ENCODE measurements around the gene MAGEH1. TPM values are rescaled to one million over a fixed set of nuclear protein-coding genes. Genes with fewer than 3 reads are reported as not detected.

The MAGEH1 gene, protein sequence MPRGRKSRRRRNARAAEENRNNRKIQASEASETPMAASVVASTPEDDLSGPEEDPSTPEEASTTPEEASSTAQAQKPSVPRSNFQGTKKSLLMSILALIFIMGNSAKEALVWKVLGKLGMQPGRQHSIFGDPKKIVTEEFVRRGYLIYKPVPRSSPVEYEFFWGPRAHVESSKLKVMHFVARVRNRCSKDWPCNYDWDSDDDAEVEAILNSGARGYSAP
- 2.4 and 3.4 TPM in 2 replicates for total RNA-seq

DNA sequence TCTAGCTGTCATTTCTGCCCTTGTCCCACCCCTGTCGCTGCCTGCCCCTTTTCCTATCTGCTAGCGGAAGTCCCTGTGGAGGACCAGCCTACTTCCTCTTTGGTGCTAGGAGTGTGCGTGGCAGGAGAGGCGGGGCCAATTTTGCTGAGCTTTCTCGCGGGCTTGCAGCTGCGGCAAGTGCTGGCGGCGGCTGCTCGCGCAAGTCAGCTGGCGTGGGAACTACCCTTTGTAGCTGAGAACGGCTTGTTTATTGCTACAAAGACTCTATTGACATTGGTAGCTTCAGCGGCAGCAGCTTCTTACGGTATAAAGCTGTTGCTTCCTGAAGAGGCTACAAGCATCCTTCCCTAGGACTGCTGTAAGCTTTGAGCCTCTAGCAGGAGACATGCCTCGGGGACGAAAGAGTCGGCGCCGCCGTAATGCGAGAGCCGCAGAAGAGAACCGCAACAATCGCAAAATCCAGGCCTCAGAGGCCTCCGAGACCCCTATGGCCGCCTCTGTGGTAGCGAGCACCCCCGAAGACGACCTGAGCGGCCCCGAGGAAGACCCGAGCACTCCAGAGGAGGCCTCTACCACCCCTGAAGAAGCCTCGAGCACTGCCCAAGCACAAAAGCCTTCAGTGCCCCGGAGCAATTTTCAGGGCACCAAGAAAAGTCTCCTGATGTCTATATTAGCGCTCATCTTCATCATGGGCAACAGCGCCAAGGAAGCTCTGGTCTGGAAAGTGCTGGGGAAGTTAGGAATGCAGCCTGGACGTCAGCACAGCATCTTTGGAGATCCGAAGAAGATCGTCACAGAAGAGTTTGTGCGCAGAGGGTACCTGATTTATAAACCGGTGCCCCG lies at the start of gene MAGEH1:
TSS of gene MAGEH1 (plus strand) at position 138 of the 843 bp plus-strand sequence. CDS start at position 386, 248 bp downstream.

DNA sequence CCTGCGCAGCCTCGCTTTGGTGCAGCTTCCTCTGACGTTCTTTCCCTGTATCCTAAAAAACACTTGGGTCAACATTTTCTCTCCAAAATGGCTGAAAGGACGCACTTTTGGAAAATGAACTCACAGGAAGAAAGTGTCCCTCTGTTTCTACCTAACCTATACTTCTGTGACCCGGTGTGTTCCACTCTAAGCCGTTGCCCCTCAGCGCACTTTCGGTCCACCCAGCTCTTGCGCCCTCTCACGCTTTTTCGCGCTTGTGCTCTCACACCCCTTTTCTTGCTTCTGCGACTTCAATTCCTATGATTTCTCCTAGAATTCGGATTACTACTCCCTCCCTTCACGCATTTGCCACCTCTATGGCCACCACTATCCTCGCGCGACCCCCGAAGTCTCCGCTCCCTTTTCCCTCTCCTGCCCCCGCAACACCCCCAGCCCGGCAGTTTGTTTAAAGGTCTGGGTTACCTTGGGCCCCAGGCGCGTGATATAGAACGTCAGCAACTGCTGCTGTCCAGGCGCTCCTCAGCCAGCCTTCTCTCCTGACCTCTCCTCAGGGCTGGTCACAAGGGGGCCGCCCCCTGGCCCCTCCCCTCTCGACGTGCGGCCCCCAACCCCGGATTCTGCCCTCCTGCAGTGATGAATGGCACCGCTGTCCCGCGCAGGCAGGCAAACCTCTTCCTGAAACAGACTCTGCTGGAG lies 37.5 kb downstream of the MAGEH1 start, which contains the start of gene USP51:
TSS of gene USP51 (minus strand) at position 535 of the 696 bp plus-strand sequence. CDS start 909 bp downstream, outside the sequence.

Other genes starting within 250 kb of the MAGEH1 start
- gene PAGE5, start 231.8 kb upstream of the MAGEH1 start, total RNA-seq = not detected in 2 replicates
- gene PAGE3, start 187.2 kb upstream of the MAGEH1 start, total RNA-seq = not detected in 2 replicates
- gene USP51, start 37.7 kb downstream of the MAGEH1 start, total RNA-seq = under 0.01 and 0.85 TPM in 2 replicates
- not detected in 2 replicates for gene FOXR2, start 171.3 kb downstream of the MAGEH1 start, total RNA-seq

Measured in nasal cavity respiratory epithelium epithelial cell of viscerocranial mucosa (primary cell).